ENCODE data around the gene WWC2. TPM values are rescaled to one million over a fixed set of nuclear protein-coding genes. Genes with fewer than 3 reads are reported as not detected.

The WWC2 gene
- total and polyA plus RNA-seq, 2 donors (not counting 3 experiments of a cell fraction or from before 2014, with no cell fraction given): 12.9 to 52.2 TPM

DNA sequence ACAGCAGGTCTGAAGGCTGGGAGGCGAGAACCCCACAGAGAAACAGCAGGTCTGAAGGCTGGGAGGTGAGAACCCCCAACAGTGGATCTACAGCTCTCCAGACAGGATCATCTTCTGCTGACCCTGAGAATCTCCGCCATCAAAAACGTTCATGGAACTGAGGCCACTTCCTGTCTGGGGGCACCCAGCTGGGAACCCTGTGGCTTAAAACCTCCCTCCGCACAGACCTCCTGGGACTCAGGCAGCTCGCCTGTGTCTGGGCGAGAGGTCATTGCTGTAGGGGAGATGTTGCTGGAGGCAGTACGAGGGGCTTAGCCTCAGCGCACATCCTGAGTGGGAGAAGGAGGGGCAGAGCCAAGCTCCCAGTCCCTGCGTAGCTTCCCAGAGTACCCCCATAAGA is 238.3 kb downstream of the WWC2 start:
- dilution Hi-C loops (cut with MboI; ENCODE audit: extremely low pct_ligation_motif_present, low sequenced_read_pairs) (no loop called here), intact Hi-C loops (cut with micrococcal nuclease) (loop anchor here (5.0 kb wide), 1 partner anchor 60 kb away; no protein-coding TSS in a partner anchor)
- H3K4me3 ChIP-seq (replicated peaks in 1 of 3; ENCODE audit: insufficient read depth in 1 of 3, low read depth in 1 of 3, low read length in 3 of 3): no peak overlapping the region
- no TSS peak for BruUV-seq (replicated peaks)
- no peaks in the 10 kb centered on the region for H3K27me3 ChIP-seq (ENCODE audit: control insufficient read depth in 2 of 2, insufficient read depth in 2 of 2, low read length in 2 of 2)
- ChIA-PET CTCF (interaction anchor here (1.4 kb wide), 1 partner anchor 18 kb away, joined by 3 read pairs; no protein-coding TSS in a partner anchor), POLR2A (no interaction called here)
- no peak overlapping the region for H3K9ac ChIP-seq (replicated peaks; ENCODE audit: extremely low read depth, insufficient read depth, low read length)
- H3K4me2 ChIP-seq (ENCODE audit: insufficient read depth, low read length): no peak overlapping the region
- H3K4me1 ChIP-seq (ENCODE audit: control insufficient read depth, extremely low read depth, insufficient read depth, low read length): peaks cover 27% of the 10 kb centered on the region
- no peak for DNase-seq (ENCODE audit: low read depth, low spot score)
- no peaks in the 10 kb centered on the region for H3K36me3 ChIP-seq (ENCODE audit: control insufficient read depth in 2 of 2, extremely low read depth in 1 of 2, insufficient read depth in 2 of 2, low read length in 2 of 2)
- no peaks in the 10 kb centered on the region for H3K79me2 ChIP-seq (ENCODE audit: control insufficient read depth, insufficient read depth, low read length)
- H3K27ac ChIP-seq (ENCODE audit: insufficient read depth, low read depth, low read length): no peak overlapping the region
- H3K9me3 ChIP-seq (replicated peaks; ENCODE audit: control insufficient read depth, insufficient read depth, low read length): no peaks in the 10 kb centered on the region
- FAIRE-seq: no peak
- H3K9me1 ChIP-seq (replicated peaks; ENCODE audit: control insufficient read depth, extremely low read depth, insufficient read depth, low read length): no peaks in the 10 kb centered on the region
- no peak overlapping the region for H2AFZ ChIP-seq (ENCODE audit: low read depth, low read length)
- TF ChIP-seq MYC (IDR thresholded peaks at IDR 0.05; ENCODE audit: low read depth, low read length) (no peak), POLR2A (IDR thresholded peaks at IDR 0.05; ENCODE audit: low read depth, low read length) (no peak), JUN (IDR thresholded peaks at IDR 0.05; ENCODE audit: borderline replicate concordance, insufficient read depth, insufficient read length, low read depth) (no peak), GATA2 (IDR thresholded peaks at IDR 0.05; ENCODE audit: insufficient read depth, insufficient read length, low read depth, low read length) (no peak), EZH2 (IDR thresholded peaks at IDR 0.05; ENCODE audit: borderline replicate concordance, low read depth, low read length, severe bottlenecking) (no peak), FOS (IDR thresholded peaks at IDR 0.05; ENCODE audit: borderline replicate concordance, insufficient read depth, low read length) (no peak), POLR2AphosphoS5 (IDR thresholded peaks at IDR 0.05; ENCODE audit: insufficient read depth, low read depth, low read length) (no peak)
- TF ChIP-seq, protein P1, sequence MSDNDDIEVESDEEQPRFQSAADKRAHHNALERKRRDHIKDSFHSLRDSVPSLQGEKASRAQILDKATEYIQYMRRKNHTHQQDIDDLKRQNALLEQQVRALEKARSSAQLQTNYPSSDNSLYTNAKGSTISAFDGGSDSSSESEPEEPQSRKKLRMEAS (IDR thresholded peaks at IDR 0.05; ENCODE audit: insufficient read depth, insufficient read length): no peak
- TF ChIP-seq, protein P2, sequence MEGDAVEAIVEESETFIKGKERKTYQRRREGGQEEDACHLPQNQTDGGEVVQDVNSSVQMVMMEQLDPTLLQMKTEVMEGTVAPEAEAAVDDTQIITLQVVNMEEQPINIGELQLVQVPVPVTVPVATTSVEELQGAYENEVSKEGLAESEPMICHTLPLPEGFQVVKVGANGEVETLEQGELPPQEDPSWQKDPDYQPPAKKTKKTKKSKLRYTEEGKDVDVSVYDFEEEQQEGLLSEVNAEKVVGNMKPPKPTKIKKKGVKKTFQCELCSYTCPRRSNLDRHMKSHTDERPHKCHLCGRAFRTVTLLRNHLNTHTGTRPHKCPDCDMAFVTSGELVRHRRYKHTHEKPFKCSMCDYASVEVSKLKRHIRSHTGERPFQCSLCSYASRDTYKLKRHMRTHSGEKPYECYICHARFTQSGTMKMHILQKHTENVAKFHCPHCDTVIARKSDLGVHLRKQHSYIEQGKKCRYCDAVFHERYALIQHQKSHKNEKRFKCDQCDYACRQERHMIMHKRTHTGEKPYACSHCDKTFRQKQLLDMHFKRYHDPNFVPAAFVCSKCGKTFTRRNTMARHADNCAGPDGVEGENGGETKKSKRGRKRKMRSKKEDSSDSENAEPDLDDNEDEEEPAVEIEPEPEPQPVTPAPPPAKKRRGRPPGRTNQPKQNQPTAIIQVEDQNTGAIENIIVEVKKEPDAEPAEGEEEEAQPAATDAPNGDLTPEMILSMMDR (IDR thresholded peaks at IDR 0.05; ENCODE audit: extremely low read depth in 1 of 2, insufficient read depth in 1 of 2, low read depth in 1 of 2, low read length in 2 of 2): no peak
- no peaks in the 10 kb centered on the region for H4K20me1 ChIP-seq (replicated peaks; ENCODE audit: control insufficient read depth, extremely low read depth, insufficient read depth, low read length)

Measured in endothelial cell of umbilical vein (primary cell).